Stimulated activated CD4-positive, alpha-beta T cell treated with anti-CD3 and anti-CD28 coated beads, Interleukin-2, amount 100 ng/mL, for 48 hours (primary cell): ENCODE measurements around the gene KIAA1958.
"Not testable (repeated sequence)": the region's sequence is repeated elsewhere in the genome, so short reads cannot be mapped to it uniquely, and the experiment has no call there.

ENCODE experiments used
- DNase-seq, 2 donors: peaks; one replicate each; pipeline ENCODE4 v3.0.0-alpha.2; 2020

Gene KIAA1958

GRCh38 chr9:112558476-112558875, 71.8 kb downstream of the KIAA1958 start:
- no peak for DNase-seq

- DNase-seq, result no peak
Measured at GRCh38 chr9:112558978-112559377, 72.4 kb downstream of the KIAA1958 start.

- DNase-seq, result no peak
Measured at GRCh38 chr9:112559629-112560413, 73.2 kb downstream of the KIAA1958 start.

GRCh38 chr9:112562235-112562958, 75.8 kb downstream of the KIAA1958 start:
- no peak for DNase-seq

GRCh38 chr9:112569186-112569585, 82.6 kb downstream of the KIAA1958 start:
- no peak for DNase-seq

- no peak for DNase-seq
Measured at GRCh38 chr9:112570671-112571167, 84.1 kb downstream of the KIAA1958 start.

- DNase-seq, result no peak
Measured at GRCh38 chr9:112571624-112572355, 85.2 kb downstream of the KIAA1958 start.

GRCh38 chr9:112572416-112572815, 85.8 kb downstream of the KIAA1958 start:
- DNase-seq, result no peak

- DNase-seq, result no peak
Measured at GRCh38 chr9:112574008-112574407, 87.4 kb downstream of the KIAA1958 start.

- DNase-seq, result no peak
Measured at GRCh38 chr9:112575107-112575506, 88.5 kb downstream of the KIAA1958 start.

- no peak for DNase-seq
Measured at GRCh38 chr9:112581469-112582176, 95.0 kb downstream of the KIAA1958 start.

GRCh38 chr9:112582371-112583262, 96.0 kb downstream of the KIAA1958 start:
- DNase-seq, result no peak

GRCh38 chr9:112586599-112587155, 100.0 kb downstream of the KIAA1958 start:
- no peak for DNase-seq

GRCh38 chr9:112591875-112592274, 105.2 kb downstream of the KIAA1958 start:
- not testable (repeated sequence) for DNase-seq

GRCh38 chr9:112599732-112600131, 113.1 kb downstream of the KIAA1958 start:
- DNase-seq, result no peak

GRCh38 chr9:112601636-112602035, 115.0 kb downstream of the KIAA1958 start:
- DNase-seq, result no peak

- no peak for DNase-seq
Measured at GRCh38 chr9:112604790-112605189, 118.2 kb downstream of the KIAA1958 start.

- DNase-seq, result no peak
Measured at GRCh38 chr9:112605518-112605917, 118.9 kb downstream of the KIAA1958 start.

GRCh38 chr9:112605963-112606699, 119.5 kb downstream of the KIAA1958 start:
- no peak for DNase-seq

GRCh38 chr9:112608851-112609250, 122.2 kb downstream of the KIAA1958 start:
- DNase-seq, result no peak
